Neuronal stem cell (in vitro differentiated cells): Measurements from ENCODE around the gene SND1.
"Not testable (repeated sequence)": the region's sequence is repeated elsewhere in the genome, so short reads cannot be mapped to it uniquely, and the experiment has no call there.

Source experiments
- DNase-seq: peaks from one replicate; pipeline ENCODE4 v3.0.0-alpha.2; 2013; ENCODE audit warnings: low spot score
- H2AFZ ChIP-seq: one replicate; pipeline ENCODE4 v1.6.1; 2013; ENCODE audit warnings: mild to moderate bottlenecking, low read length, inconsistent platforms
- H2AK5ac ChIP-seq: 2 replicates; pipeline ENCODE4 v1.6.1; 2013; ENCODE audit warnings: low read depth, mild to moderate bottlenecking, inconsistent platforms, low read length, moderate library complexity, mixed read lengths
- H2BK120ac ChIP-seq: 2 replicates; pipeline ENCODE4 v1.6.1; 2013; ENCODE audit warnings: low read depth, mild to moderate bottlenecking, inconsistent platforms, low read length, moderate library complexity, mixed read lengths
- H2BK12ac ChIP-seq: one replicate; pipeline ENCODE4 v1.6.1; 2013; ENCODE audit warnings: low read length, inconsistent platforms
- H2BK15ac ChIP-seq: 2 replicates; pipeline ENCODE4 v1.6.1; 2013; ENCODE audit warnings: mild to moderate bottlenecking, low read length, inconsistent platforms, mixed read lengths
- H2BK5ac ChIP-seq: one replicate; pipeline ENCODE4 v1.6.1; 2013; ENCODE audit warnings: inconsistent platforms, mild to moderate bottlenecking, low read length, moderate library complexity
- H3K14ac ChIP-seq: one replicate; pipeline ENCODE4 v1.6.1; 2013; ENCODE audit warnings: low read length, inconsistent platforms
- H3K18ac ChIP-seq: 2 replicates; pipeline ENCODE4 v1.6.1; 2013; ENCODE audit warnings: low read length, inconsistent platforms
- H3K23ac ChIP-seq: 2 replicates; pipeline ENCODE4 v1.6.1; 2013; ENCODE audit warnings: low read depth, mild to moderate bottlenecking, mixed read lengths, low read length, inconsistent platforms; ENCODE audit not compliant: poor library complexity
- H3K27ac ChIP-seq: replicated peaks from 3 replicates; pipeline ENCODE4 v1.5.1; 2013; ENCODE audit warnings: low read length, inconsistent platforms
- H3K27me3 ChIP-seq, 3 experiments: 2 replicates each; pipeline ENCODE4 v1.6.1; 2013; ENCODE audit warnings: low read length in 3 of 3, mild to moderate bottlenecking in 2 of 3, inconsistent platforms in 1 of 3, low read depth in 1 of 3, mixed read lengths in 1 of 3, moderate library complexity in 1 of 3; ENCODE audit not compliant: control insufficient read depth in 3 of 3, insufficient read depth in 3 of 3
- H3K36me3 ChIP-seq, 2 donors: replicated peaks in 1 of 2; 2 replicates each; pipeline ENCODE4 v1.6.1; 2013; ENCODE audit warnings: low read length in 2 of 2; ENCODE audit not compliant: control insufficient read depth in 2 of 2, insufficient read depth in 2 of 2
- H3K4ac ChIP-seq: 2 replicates; pipeline ENCODE4 v1.6.1; 2013; ENCODE audit warnings: inconsistent platforms, mild to moderate bottlenecking, low read length, moderate library complexity
- H3K4me1 ChIP-seq, 2 donors: 1 replicate in 1 of 2; 2 replicates in 1 of 2; pipeline ENCODE4 v1.6.1; 2013; ENCODE audit warnings: low read length in 2 of 2, low read depth in 1 of 2; ENCODE audit not compliant: control insufficient read depth in 2 of 2, insufficient read depth in 1 of 2
- H3K4me2 ChIP-seq: one replicate; pipeline ENCODE4 v1.6.1; 2013; ENCODE audit warnings: mild to moderate bottlenecking, low read length, inconsistent platforms; ENCODE audit not compliant: insufficient read depth, poor library complexity, severe bottlenecking
- H3K4me3 ChIP-seq, 2 donors: 2 replicates each; pipeline ENCODE4 v1.5.1; 2013; ENCODE audit warnings: low read length in 2 of 2, mild to moderate bottlenecking in 2 of 2, inconsistent platforms in 1 of 2, moderate library complexity in 1 of 2
- H3K79me1 ChIP-seq: one replicate; pipeline ENCODE4 v1.6.1; 2013; ENCODE audit warnings: low read depth, mild to moderate bottlenecking, inconsistent platforms, low read length, moderate library complexity
- H3K9ac ChIP-seq: one replicate; pipeline ENCODE4 v1.6.1; 2013; ENCODE audit warnings: mild to moderate bottlenecking, low read depth, low read length, inconsistent platforms; ENCODE audit not compliant: poor library complexity
- H3K9me3 ChIP-seq, 2 donors: replicated peaks in 1 of 2; 2 replicates each; pipeline versions ENCODE3 to v1.6.1; 2013; ENCODE audit warnings: low read length in 2 of 2, mild to moderate bottlenecking in 2 of 2, inconsistent platforms in 1 of 2, low read depth in 1 of 2, mixed read lengths in 1 of 2, moderate library complexity in 1 of 2; ENCODE audit not compliant: control insufficient read depth in 2 of 2, insufficient read depth in 1 of 2
- H4K8ac ChIP-seq: one replicate; pipeline ENCODE4 v1.6.1; 2013; ENCODE audit warnings: low read depth, mild to moderate bottlenecking, inconsistent platforms, low read length, moderate library complexity
- H4K91ac ChIP-seq: one replicate; pipeline ENCODE4 v1.6.1; 2013; ENCODE audit warnings: low read length, low read depth, mild to moderate bottlenecking, inconsistent platforms; ENCODE audit not compliant: poor library complexity
- WGBS, 2 donors: extraction: QIAGEN DNeasy Blood & Tissue Kit; methylation state at CpG; one replicate each; pipeline ENCODE4 v1.1.7; 2013; ENCODE audit warnings: missing lambda C conversion rate in 2 of 2, mixed read lengths in 1 of 2; ENCODE audit not compliant: insufficient read length in 2 of 2, insufficient replicate concordance in 1 of 2; ENCODE audit errors: extremely low coverage in 2 of 2; 5-methylcytosine and 5-hydroxymethylcytosine counted together

SND1 gene

GRCh38 chr7:127833641-127834040 is 181.6 kb downstream of the SND1 start:
- Histone ChIP-seq H4K91ac (no peak overlapping the region), H2BK120ac (no peak overlapping the region), H3K9me3 (peaks cover 0 to 7% of the 10 kb centered on the region in 2 donors), H2AK5ac (no peak overlapping the region), H3K4me1 (peaks cover 0 to 3% of the 10 kb centered on the region in 2 donors), H3K18ac (no peak overlapping the region), H3K27ac (no peak overlapping the region), H3K14ac (no peak overlapping the region), H3K4ac (no peak overlapping the region), H2BK15ac (no peak overlapping the region), H3K4me3 (no peak overlapping the region), H3K9ac (no peak overlapping the region), H3K36me3 (no peaks in the 10 kb centered on the region), H3K23ac (no peak overlapping the region), H3K4me2 (no peak overlapping the region), H4K8ac (no peak overlapping the region), H2BK5ac (no peak overlapping the region), H2AFZ (no peak overlapping the region), H2BK12ac (no peak overlapping the region), H3K79me1 (no peaks in the 10 kb centered on the region), H3K27me3 (no peaks in the 10 kb centered on the region)
- DNase-seq = no peak
- 100% methylated on average over 1 of the region's 1 CpG; no CpG with 5 or more reads in 1 of the 2 donors for WGBS, 2 donors

- H3K4me3 ChIP-seq = no peak overlapping the region
- no peaks in the 10 kb centered on the region for H3K27me3 ChIP-seq
- H3K9me3 ChIP-seq = peaks cover 0 to 7% of the 10 kb centered on the region in 2 donors
- H3K36me3 ChIP-seq = no peaks in the 10 kb centered on the region
- H3K27ac ChIP-seq = no peak overlapping the region
- WGBS, 2 donors = no CpG with 5 or more reads among the region's 4 CpGs
- H3K4ac ChIP-seq = no peak overlapping the region
- no peak overlapping the region for H2BK120ac ChIP-seq
- no peak overlapping the region for H3K4me2 ChIP-seq
- H2BK12ac ChIP-seq = no peak overlapping the region
- H3K4me1 ChIP-seq = no peaks in the 10 kb centered on the region
- H3K23ac ChIP-seq = no peak overlapping the region
- no peak overlapping the region for H3K14ac ChIP-seq
- H3K9ac ChIP-seq = no peak overlapping the region
- H2BK5ac ChIP-seq = no peak overlapping the region
- H4K91ac ChIP-seq = no peak overlapping the region
- no peak overlapping the region for H2AK5ac ChIP-seq
- H4K8ac ChIP-seq = no peak overlapping the region
- no peak overlapping the region for H2AFZ ChIP-seq
- H3K79me1 ChIP-seq = no peaks in the 10 kb centered on the region
- H2BK15ac ChIP-seq = no peak overlapping the region
- no peak overlapping the region for H3K18ac ChIP-seq
- no peak for DNase-seq
These were observed 183.7 kb downstream of the SND1 start for GRCh38 chr7:127835679-127836078.

GRCh38 chr7:127837816-127838410 is 185.9 kb downstream of the SND1 start:
- not testable (repeated sequence) for H2BK120ac ChIP-seq, H3K23ac ChIP-seq, H4K8ac ChIP-seq, H3K4ac ChIP-seq, H3K4me2 ChIP-seq, H3K4me1 ChIP-seq, H2BK5ac ChIP-seq, H3K4me3 ChIP-seq, H3K18ac ChIP-seq, H3K9me3 ChIP-seq, H2AFZ ChIP-seq, H2BK15ac ChIP-seq, H2AK5ac ChIP-seq, DNase-seq, H2BK12ac ChIP-seq, H3K79me1 ChIP-seq, H3K36me3 ChIP-seq, H3K27me3 ChIP-seq, H3K27ac ChIP-seq, H3K14ac ChIP-seq, H3K9ac ChIP-seq, H4K91ac ChIP-seq
- no CpG with 5 or more reads among the region's 7 CpGs for WGBS, 2 donors

GRCh38 chr7:127838816-127839415 is 186.9 kb downstream of the SND1 start:
- no peak overlapping the region for H2BK12ac ChIP-seq
- H3K27me3 ChIP-seq = no peaks in the 10 kb centered on the region
- no peak overlapping the region for H3K27ac ChIP-seq
- no peak overlapping the region for H3K4ac ChIP-seq
- H4K91ac ChIP-seq = no peak overlapping the region
- H2BK5ac ChIP-seq = no peak overlapping the region
- no peak overlapping the region for H3K14ac ChIP-seq
- no peaks in the 10 kb centered on the region for H3K79me1 ChIP-seq
- no CpG with 5 or more reads among the region's 10 CpGs for WGBS, 2 donors
- peaks cover 0 to 7% of the 10 kb centered on the region in 2 donors for H3K9me3 ChIP-seq
- no peak overlapping the region for H3K18ac ChIP-seq
- H4K8ac ChIP-seq = no peak overlapping the region
- no peak overlapping the region for H3K4me3 ChIP-seq
- H2BK120ac ChIP-seq = no peak overlapping the region
- no peak overlapping the region for H3K23ac ChIP-seq
- no peak overlapping the region for H3K9ac ChIP-seq
- no peak overlapping the region for H2AK5ac ChIP-seq
- no peak overlapping the region for H3K4me2 ChIP-seq
- H2AFZ ChIP-seq = no peak overlapping the region
- no peak for DNase-seq
- H2BK15ac ChIP-seq = no peak overlapping the region
- no peaks in the 10 kb centered on the region for H3K4me1 ChIP-seq
- peaks cover 0 to 3% of the 10 kb centered on the region in 2 donors for H3K36me3 ChIP-seq
